CD4-positive, alpha-beta T cell treated with Interleukin-6 for 4 hours (primary cell): Measurements from ENCODE around the gene BRD2.

Experiments
- DNase-seq: peaks from one replicate; pipeline ENCODE4 v3.0.0-alpha.2; 2020; ENCODE audit warnings: mixed read lengths

The BRD2 gene

DNA sequence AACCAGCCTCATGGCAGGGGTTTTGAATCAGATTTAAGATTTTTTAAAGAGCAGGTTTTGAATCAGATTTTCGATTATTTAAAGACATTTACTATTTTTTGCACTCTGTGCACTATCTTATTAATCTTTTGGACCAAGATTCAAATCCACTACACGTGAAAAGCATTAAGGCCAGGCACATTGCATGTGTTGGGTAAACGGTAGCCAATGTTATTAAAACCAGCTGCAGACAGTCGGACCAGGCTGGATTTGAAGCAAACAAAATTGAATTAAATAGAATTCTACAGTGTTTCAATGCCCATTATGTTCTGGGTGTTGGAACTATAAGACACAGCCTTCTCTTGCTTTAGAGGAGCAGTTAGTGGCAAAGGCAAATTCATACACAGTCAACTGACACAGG, 33.3 kb downstream of the BRD2 start:
- no peak for DNase-seq

DNA sequence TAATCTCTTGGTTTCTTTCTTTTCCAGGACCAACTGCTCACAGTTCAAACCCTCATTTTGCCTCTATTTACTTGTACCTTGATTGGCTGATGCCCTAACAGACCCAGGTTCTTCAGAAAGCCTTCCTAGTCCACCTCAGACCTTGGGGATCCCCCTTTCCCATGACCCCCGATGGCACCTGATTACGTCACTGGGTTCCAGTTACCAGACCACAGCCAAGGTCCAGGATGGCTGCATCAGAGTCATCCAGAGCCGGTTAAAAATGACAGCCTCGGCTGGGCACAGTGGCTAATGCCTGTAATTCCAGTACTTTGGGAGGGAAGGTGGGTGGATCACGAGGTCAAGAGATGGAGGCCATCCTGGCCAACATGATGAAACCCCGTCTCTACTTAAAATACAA, 36.5 kb downstream of the BRD2 start:
- DNase-seq = no peak

DNA sequence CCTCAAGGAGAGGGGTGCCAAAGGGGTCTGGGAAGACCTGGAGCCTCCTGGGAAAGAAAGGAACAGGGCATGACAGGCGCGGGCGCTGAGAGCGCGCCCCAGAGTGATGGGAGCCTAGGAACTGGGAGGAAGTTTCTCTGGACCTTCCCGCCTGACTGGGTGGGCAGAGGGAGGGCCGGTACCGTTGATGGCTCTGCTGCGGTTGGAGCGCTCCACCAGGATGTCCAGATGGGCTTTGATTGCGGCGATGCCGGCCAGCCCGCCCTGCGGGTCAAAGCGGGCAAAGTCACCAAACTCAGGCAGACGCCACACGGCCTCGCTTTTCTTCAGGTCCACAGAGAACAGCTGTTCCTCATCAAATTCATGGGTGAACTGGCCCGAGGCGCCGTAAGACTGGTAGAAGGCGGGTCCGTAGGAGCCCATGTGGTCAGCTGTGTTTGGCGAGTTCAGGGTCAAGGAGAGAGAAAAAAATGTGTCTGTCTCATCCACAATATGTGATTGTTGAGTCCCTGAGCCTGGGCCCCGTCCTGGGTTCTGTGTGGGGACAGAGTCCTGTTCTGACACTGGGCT, 39.5 kb downstream of the BRD2 start:
- DNase-seq = no peak

DNA sequence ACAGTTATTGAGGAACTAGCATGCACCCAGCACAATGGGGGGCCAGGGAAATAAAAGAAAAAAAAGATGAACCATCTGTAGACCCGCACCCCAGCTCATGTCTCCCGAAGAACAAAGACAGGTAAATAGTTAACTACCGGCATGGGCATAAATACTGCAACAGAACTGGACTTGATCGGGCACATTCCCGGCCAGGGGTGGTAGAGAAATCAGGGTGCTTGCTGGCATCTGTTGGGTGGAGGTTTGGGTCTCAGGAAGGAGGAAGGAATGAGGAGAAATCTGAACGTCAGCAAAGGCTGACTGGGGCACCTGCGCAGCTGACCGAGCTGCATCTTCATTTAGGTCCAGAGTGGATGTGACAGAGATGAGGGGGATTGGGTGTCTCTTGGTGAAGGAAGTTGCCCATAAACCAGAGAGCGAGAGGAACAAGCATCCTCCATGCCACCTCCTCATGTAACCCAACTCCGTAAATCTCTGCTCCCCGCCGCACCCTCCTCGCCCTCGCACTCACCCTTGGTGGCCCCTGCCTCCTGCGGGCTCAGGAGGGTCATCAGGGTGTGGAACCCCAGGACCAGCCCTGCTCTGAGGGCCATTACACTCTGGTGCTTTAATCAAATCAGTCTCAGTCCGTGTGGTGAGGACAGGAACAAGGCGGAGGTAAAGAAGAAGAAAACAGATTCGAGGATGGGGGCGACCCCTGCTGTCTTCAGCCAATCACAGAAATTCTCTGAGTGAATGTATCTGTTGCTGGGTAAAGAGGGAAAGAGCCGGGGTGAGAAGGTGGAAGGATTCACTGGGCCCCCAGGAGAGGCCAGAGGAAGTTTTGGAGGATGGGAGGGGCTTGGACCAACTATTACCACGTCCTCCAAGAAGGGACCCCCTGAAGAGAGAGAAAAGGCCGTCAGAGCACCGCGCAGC, 40.8 kb downstream of the BRD2 start, which contains the start of gene HLA-DOA:
Gene HLA-DOA, minus strand, starts transcription at position 648 of the 918 bp plus-strand sequence.
- DNase-seq = peak; percentile 45

DNA sequence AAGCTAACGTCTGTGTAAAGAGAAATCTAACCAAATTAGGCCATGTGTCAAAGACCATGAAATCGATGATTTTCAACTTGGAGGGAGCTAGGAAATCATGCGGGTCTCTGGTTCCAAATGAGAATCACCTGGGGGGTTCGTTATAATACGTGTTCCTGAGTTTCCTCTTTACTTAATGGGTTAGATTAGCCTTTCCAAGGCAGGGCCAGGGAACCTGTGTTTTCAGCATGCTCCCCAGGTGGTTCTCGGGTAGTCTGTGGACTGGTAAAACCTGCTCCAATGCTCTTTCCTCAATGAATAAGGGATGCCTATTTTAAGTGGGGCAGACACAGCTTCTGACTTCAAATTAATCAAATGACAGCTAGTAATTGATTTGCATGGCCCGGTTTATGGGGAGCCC, 42.0 kb downstream of the BRD2 start:
- DNase-seq = no peak

DNA sequence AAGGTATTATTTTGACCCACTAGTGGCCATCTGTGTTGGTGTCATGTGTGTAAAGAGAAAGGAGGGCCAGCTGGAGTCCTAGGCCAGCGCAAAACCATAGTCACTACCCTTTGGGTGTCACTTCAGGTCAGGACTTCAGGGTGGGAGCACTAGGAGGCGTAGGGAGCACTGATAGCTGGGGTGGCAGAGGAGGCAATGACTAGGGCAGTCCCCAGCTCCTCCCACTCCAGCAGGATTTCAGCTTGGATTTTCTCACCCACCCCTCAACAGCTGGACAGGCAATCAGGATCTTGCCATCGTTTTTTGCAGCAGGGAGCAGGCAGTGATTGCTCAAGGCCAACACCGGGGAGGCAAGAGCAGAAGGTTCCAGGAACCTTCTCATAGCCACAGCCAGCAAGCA, 45.2 kb downstream of the BRD2 start:
- DNase-seq = no peak

DNA sequence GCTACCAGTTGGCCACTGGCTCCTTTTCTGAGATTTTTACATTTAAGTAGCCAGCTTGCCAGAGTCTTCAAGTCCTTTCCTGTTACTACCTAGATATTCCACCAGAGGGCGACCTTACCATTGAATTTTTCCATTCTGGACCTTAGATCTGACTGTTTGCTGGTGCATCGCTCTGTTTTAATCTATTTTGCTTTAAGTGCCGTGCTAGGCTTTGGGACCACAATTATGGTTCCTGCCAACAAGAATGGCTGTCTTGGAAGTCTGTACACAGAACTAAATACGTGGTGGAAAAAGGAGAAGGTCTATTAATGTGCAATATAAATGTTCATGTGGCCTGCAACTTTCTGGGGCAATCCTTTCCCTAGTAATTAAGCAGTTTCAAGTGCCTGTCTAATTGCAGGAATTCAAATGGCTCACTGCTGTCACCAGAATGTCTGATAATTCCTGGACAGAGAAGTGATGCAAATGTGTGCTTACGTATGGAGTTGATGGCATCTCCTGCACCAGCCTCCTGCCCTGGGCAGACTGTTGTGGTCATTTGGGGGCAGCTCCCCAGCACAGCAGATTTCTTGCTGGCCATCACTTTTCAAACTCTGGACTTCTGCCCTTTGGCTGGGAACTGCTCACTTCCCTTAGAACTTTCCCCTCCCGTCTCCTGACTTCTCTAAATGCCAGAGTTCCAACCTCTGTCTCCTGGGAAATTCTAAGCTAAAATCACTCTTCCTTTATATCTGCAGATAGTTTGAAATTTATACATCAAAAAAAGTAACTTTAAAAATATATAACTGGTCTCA, 46.6 kb downstream of the BRD2 start:
- peak; percentile 60 for DNase-seq

DNA sequence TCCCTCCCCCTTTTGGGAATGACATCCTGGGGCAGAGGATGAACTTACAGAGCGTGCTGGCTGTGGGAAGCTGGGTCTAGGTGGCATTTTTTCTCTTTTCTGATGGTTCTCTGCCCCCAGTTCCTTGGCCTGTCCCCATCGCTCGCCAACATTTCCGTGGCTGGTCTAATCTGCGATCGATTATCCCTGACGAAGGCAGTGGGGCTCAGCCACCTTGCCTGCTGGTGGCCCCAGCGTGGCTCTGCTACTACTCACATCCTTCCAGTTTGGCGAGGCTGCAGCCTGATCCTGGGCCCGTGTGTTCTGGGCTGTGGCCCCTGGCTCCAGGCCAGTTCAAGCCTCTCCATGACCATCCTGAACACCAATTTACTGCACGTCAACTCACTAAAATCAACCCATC, 47.4 kb downstream of the BRD2 start:
- DNase-seq = no peak

DNA sequence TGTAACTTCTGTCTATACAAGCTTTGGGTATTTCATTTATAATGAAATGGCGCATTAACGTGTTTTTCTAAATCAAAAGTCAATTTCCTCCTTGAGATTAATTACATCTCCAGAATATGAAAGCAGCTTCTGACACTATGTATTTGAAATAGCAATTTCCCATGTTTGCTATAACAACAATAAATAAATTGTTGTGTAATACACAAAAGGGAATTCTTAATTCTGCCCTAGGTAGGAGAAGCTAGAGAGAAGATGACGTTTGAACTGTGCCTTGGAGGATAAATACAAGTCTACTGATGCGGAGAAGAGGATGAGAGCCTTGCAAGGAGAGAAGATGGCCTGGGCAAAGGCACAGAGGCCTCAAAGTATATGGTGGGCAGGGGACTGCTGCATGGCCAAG, 48.6 kb downstream of the BRD2 start:
- no peak for DNase-seq

DNA sequence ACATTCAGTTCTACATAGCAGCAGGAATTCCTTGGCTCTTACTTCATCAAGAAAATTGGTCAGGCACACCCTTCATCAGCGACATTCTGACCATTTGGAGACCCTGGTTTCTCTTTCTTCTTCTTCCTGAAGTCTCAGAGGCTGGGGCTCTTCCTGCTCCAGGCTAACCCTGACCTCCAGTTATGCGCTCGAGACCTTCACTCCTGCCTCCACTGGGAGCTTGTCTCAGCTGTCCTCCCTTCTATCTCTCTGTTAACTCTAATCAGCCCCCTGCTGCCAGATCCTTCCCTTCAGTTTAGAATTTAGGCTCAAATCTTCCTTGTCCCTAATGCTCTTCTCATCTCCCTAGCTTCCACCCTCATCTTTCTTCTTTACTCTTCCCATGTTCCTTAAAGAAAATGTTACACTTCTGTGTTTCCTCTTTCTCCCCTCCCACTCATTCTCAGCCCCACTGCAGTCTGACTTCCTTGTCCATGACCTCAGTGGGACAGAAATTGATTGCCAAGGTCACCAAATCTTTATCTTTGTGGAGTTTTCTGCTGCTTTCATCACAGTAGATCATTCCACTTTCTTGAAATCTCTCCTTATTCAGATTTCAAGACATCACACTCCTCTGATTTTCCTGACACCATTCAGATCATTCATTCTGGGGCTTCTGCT, 49.4 kb downstream of the BRD2 start:
- DNase-seq = no peak

DNA sequence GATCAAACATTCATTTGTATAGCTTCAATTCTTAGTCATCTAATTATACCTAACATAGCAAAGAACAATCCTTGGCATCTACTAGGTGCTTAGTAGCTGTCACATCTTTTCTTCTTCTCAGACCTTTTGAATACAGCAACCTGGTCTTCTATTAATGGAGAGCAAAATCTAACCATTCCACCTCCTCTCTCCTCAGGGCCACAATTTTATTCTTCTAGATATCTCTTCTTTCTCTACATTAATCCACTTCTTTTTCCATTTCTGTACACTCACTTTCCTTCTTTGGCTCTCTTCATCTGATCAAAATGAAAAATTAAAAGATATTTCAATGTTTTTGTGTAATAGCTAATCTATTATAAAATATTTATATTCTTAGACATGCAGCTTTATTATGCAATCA, 50.0 kb downstream of the BRD2 start:
- no peak for DNase-seq

DNA sequence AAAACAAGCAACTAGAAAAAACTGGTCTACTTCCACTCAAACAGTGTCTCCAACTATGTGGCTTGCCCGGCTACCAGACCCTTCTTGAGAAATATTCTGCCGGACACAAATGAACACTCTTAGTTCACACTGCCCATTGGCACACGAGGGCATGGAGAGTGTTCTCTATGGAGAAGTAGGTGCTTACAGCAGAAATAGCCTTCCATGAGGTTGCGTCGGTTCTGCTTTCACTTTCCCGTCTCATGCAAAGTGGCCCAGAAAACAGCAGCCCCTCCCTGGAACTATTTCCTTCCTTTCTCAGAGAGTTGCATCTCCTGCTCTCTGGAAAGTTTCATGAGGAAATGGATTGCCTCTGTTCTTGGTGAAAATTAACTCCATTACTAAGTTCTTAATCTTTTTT, 50.5 kb downstream of the BRD2 start:
- DNase-seq = peak; percentile 30

DNA sequence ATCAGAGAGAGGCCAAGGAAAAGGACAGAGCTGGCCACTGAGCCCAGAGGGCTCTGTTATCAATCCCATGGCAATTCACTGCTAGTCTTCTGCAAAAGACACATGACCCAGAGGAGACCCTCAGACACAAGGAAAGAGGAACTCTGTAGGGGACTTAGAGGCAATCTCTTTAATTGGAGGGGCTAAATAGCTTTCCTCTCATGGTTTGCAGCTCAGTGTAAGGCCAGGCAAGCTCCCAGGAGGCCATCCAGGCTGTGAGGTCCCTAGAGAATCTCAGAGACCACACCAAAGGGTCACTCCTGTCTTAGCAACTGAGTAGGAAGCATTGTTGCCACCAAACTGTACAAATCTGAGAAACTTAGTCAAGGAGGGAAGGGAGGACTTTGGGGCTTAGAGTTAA, 51.0 kb downstream of the BRD2 start:
- DNase-seq = no peak

DNA sequence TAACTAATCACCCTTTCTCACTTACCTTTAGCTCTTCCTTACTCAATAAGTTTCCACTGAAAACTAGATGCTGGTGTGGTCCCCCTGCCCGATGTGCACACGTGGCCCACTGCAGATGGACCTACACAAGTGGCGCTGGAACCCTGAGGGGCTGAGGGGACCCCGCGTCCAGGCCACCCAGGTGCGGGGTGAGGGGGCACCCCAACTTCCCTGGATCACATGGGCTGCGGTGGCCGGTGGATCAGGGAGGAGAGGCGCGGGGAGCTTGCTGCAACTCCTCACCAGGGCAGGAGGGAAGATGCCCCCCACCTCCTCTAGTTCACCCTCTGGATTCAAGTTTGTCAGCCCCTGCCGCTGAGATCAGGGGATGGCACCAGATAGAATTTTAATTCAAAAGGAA, 53.5 kb downstream of the BRD2 start:
- no peak for DNase-seq

DNA sequence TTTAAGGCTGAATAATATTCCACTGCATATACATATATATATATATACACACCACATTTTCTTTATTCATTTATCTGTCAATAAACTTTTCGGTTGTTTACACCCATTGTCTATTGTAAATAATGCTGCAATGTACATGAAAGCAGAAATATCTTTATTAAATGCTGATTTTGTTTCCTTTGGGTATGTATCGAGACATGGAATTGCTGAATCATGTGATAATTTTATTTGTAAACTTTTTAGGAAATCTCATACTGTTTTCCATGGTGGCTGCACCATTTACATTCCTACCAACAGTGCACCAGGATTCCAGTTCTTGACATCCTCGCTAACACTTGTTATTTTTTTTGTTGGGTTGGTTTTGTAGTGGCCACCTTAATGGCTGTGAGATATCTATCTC, 55.1 kb downstream of the BRD2 start:
- DNase-seq = no peak

DNA sequence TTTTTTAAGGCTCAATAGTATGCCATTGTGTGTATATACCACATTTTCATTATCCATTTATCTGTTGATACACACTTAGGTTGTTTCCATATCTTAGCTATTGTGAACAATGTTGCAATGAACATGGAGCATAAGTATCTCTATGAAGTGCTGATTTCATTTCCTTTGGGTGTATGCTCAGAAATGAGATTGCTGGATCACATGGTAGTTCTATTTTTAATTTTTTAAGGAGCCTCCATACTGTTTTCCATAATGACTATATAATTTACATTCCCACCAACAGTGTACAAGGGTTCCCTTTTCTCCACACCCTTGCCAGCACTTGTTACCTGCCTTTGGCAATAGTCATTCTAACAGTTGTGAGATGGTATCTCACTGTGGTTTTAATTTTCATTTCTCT, 56.1 kb downstream of the BRD2 start:
- DNase-seq = no peak

DNA sequence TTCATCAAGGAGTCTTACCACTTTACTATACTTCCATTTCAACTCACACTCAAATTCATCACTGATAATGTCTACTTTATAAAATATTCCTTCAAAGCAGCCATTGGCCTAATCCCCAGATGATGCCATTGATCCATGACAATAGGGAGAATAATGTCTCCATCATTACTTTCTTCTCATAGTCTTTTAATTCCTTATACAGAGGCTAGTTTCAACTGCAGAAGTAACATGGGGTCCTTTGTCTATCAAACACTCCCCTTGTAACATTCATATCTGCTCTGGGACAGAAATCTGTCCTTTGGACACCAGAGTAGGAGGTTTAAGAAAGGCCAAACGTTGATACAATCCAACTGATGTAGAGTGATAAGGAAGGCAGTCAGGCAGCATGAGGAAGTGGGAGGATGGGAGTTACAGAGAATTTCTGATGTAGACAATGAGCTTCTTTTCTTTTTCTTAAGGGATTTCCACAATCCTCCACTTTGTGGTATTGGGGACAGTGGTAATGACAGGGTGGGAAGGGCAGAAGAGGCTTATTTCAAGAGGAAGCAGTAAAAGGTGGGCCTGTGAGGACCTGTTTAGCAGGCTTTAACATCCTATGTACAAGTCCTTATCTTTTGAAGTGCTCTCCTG, 59.9 kb downstream of the BRD2 start:
- no peak for DNase-seq

DNA sequence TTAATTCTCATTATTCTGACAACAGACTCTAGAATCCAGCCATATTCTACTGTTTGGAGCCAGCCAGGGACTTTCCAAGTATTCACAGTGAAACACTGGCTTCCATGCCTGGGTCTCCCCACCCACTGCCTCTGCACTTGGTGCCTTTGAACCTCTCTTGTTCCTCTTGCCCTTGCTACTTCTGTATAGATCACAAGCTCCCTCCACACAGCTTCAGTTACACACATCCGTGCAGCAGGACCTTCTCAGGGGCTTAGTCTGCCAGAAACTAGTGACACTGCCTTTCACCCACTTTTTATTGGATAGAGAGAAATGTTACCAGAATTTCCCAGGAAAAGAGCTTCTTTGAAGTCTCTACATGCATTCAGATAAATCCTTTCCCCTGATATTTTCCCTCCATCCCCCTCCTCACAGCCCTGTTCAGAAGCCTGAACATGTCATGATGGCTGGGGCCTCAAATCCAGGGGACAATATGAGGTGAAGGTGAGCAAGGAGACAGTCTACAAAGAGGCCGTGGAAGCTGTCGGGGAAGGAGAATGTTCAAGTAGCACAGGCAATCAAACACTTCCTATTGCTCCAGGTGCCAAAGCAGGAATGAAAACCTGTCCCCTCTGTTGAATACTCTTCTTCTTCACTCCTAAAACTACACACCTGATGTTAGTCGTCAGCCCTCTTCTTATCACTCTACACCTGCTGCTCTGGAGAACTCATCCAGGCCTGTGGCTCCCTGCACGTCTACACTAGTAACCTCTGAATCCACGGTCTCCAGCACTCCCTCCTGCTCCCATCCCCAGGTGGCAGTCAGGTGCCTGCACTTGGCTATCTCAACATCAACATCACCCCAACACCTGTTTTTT, 61.2 kb downstream of the BRD2 start:
- no peak for DNase-seq

DNA sequence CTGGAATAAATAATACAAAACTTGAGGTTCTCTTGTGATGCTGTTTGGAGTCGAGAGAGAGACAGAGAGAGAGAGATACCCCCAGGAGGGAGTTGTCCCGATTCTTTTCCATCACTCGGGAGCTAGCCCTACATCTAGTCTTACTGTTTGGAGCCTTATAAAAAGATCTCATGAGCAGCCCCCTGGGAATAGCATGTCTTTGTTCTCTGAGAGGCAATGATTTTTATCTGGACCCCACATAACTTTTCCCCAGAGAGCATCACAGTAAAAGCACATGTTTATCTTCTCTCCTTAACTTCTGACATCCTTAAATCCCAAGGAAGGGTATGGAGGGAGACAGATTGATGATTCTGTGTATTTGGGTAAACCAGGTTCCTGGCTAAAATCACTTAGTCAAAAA, 61.9 kb downstream of the BRD2 start:
- no peak for DNase-seq
